Breast epithelium (tissue), 3 donors: ENCODE results near the gene SF3B1.
"Not testable (repeated sequence)": the region's sequence is repeated elsewhere in the genome, so short reads cannot be mapped to it uniquely, and the experiment has no call there.

Experiments used
- CTCF ChIP-seq, 3 donors: fragments of 450-650 bp; IDR thresholded peaks; one replicate each; pipeline ENCODE4 v1.5.1; 2016 to 2017; ENCODE audit warnings: antibody characterized with exemption in 3 of 3, mild to moderate bottlenecking in 3 of 3, moderate library complexity in 3 of 3
- POLR2A ChIP-seq: fragments of 450-650 bp; IDR thresholded peaks from one replicate; pipeline ENCODE4 v1.6.1; 2016; ENCODE audit warnings: antibody characterized with exemption, mild to moderate bottlenecking, moderate library complexity
- POLR2AphosphoS5 ChIP-seq, 3 donors: sonication (generic); formaldehyde crosslinking; IDR thresholded peaks; one replicate each; pipeline ENCODE4 v1.6.1; 2017; ENCODE audit warnings: antibody characterized with exemption in 3 of 3

- not testable (repeated sequence) for TF ChIP-seq CTCF (IDR thresholded peaks at IDR 0.05); POLR2A; POLR2AphosphoS5 (IDR thresholded peaks at IDR 0.05)
Observed at GRCh38 chr2:197484248-197484647, 49.4 kb upstream of the SF3B1 start.
